GM12801 (cell line): ENCODE data around the gene GNA12.

Experiments
- TF ChIP-seq, protein P1 (sequence below): IDR thresholded peaks from one replicate; pipeline ENCODE4 v1.5.1; 2011; ENCODE audit warnings: control low read depth; ENCODE audit not compliant: insufficient read length; ENCODE audit errors: extremely low read depth

GNA12 gene

DNA sequence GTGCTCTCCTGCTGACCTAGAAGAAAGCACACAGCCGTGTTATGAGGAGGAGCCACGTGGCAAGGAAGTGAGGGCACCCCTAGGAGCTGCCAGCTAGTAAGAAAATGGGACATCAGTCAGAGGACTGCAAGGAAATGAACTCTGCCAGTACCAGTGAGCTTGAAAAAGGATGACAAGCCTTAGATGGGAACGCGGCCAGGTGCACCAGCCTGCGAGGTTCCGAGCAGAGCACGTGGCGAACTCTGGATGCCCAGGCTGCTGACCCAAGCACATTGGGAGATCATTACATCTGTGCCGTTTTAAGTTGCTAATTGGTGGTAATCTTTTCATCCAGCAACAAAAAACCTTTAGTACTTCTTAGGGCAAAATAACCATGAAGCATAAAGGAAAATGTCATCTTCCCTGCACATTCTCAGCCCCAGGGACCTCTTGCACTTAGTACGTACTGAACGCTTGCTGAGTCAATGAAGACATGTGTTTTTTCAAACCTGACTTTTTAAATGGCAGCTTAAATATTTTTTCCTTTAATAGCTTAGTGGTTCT is 86.7 kb downstream of the GNA12 start:
- TF ChIP-seq, protein P1, sequence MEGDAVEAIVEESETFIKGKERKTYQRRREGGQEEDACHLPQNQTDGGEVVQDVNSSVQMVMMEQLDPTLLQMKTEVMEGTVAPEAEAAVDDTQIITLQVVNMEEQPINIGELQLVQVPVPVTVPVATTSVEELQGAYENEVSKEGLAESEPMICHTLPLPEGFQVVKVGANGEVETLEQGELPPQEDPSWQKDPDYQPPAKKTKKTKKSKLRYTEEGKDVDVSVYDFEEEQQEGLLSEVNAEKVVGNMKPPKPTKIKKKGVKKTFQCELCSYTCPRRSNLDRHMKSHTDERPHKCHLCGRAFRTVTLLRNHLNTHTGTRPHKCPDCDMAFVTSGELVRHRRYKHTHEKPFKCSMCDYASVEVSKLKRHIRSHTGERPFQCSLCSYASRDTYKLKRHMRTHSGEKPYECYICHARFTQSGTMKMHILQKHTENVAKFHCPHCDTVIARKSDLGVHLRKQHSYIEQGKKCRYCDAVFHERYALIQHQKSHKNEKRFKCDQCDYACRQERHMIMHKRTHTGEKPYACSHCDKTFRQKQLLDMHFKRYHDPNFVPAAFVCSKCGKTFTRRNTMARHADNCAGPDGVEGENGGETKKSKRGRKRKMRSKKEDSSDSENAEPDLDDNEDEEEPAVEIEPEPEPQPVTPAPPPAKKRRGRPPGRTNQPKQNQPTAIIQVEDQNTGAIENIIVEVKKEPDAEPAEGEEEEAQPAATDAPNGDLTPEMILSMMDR, result no peak

DNA sequence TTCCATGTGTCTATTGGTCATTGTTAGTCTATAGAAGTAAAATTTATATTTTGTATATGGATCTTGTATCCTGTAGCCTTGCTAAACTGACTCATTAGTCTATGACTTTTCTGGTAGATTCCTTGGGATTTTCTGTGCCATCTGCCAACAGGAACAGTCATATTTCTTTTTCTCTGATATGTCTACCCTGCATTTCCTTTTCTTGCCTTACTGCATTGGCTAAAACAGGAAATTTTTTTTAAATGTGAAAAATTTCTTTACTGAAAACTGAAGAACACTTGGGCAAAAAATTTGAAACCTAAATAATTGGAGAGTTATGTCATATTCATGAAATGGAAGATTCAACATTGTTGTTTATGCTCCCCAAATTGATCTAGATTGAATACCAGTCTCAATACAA is 88.6 kb downstream of the GNA12 start:
- TF ChIP-seq, protein P1, result no peak

DNA sequence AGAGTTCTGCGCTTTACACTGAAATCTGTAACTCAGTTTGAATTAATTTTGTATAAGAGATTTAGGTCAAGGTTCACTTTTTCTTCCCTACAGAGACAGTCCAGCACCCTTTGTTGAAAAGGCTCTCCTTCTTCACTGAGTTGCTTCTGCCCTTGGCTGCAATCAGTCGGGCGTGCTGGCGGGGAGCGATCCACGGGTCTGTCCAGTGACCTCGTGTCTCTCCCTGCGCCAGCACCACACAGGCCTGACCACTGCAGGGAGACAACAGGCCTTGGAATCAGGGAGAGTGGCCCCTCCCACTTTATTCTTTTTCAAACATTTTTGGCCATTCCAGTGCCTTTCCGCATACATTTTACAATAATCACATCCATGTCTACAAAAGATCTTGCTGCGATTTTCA is 89.2 kb downstream of the GNA12 start:
- TF ChIP-seq, protein P1, result no peak

GRCh38 chr7:2754086-2754485 is 90.0 kb downstream of the GNA12 start:
- TF ChIP-seq, protein P1, result no peak

DNA sequence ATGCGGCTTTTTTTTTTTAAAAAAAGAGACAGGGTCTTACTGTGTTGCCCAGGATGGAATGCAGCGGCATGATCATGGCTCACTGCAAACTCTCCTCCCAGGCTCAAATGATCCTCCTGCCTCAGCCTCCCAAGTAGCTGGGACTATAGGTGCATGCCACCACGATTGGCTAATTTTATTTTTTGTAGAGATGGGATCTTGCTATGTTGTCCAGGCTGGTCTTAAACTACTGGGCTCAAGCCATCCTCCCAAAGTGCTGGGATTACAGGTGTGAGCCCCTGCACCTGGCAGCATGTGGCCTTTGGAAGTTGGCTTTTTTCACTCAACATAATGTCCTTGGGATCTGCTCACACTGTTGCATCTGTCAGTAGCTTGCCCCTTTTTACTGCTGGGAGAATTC is 91.0 kb downstream of the GNA12 start:
- TF ChIP-seq, protein P1, result no peak

DNA sequence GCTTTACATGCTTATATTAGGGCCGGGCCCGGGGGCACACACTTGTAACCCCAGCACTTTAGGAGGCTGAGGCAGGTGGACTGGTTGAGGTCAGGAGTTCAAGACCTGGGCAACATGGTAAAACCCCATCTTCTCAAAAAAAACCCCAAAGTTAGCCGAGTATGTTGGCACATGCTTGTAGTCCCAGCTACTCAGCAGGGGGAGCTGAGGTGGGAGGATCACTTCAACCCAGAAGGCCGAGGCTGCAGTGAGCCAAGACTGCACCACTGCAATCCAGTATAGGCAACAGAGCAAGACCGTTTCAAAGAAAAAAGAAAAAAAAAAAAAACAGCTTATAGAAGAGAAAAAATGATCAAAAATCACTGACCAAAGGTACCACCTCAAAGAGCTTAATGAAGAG is 93.0 kb downstream of the GNA12 start:
- TF ChIP-seq, protein P1, result no peak

GRCh38 chr7:2750004-2750407 is 94.1 kb downstream of the GNA12 start:
- TF ChIP-seq, protein P1, result no peak
